Stomach (tissue), 4 donors: Measurements from ENCODE around the gene MPV17L2.

Source experiments
- POLR2A ChIP-seq, 4 donors: fragments of 450-650 bp; IDR thresholded peaks; one replicate each; pipeline ENCODE4 v1.6.1; 2016; ENCODE audit warnings: antibody characterized with exemption in 4 of 4, control low read depth in 2 of 4, mild to moderate bottlenecking in 1 of 4, moderate library complexity in 1 of 4
- TF ChIP-seq, protein P1 (sequence below), 7 experiments: fragments of 450-650 bp in 4 of 7; fragments of 200-600 bp in 3 of 7; sonication (generic) in 3 of 7; IDR thresholded peaks; one replicate each; pipeline ENCODE4 v1.5.1; 2016 to 2019; ENCODE audit warnings: antibody characterized with exemption in 7 of 7, control low read depth in 2 of 7, mild to moderate bottlenecking in 1 of 7

DNA sequence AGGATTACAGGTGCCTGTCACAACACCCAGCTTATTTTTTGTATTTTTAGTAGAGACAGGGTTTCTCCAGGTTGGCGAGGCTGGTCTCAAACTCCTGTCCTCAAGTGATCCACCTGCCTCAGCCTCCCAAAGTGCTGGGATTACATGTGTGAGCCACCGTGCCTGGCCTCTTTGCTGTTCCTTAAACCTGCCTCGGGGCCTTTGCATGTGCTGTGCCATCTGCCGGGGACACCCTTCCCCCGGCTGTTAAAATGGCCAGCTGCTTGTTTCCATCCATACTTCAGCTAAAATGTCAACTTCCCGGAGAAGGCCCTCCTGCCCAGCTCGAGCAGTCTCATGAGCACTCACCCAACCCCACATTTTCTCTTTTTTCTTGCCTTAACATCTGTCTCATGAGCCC is 52.3 kb downstream of the MPV17L2 start:
- TF ChIP-seq, protein P1, sequence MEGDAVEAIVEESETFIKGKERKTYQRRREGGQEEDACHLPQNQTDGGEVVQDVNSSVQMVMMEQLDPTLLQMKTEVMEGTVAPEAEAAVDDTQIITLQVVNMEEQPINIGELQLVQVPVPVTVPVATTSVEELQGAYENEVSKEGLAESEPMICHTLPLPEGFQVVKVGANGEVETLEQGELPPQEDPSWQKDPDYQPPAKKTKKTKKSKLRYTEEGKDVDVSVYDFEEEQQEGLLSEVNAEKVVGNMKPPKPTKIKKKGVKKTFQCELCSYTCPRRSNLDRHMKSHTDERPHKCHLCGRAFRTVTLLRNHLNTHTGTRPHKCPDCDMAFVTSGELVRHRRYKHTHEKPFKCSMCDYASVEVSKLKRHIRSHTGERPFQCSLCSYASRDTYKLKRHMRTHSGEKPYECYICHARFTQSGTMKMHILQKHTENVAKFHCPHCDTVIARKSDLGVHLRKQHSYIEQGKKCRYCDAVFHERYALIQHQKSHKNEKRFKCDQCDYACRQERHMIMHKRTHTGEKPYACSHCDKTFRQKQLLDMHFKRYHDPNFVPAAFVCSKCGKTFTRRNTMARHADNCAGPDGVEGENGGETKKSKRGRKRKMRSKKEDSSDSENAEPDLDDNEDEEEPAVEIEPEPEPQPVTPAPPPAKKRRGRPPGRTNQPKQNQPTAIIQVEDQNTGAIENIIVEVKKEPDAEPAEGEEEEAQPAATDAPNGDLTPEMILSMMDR (IDR thresholded peaks at IDR 0.05) = no peak
- TF ChIP-seq POLR2A (IDR thresholded peaks at IDR 0.05) = no peak
